ENCODE results near the gene ANXA6.

Gene ANXA6

DNA sequence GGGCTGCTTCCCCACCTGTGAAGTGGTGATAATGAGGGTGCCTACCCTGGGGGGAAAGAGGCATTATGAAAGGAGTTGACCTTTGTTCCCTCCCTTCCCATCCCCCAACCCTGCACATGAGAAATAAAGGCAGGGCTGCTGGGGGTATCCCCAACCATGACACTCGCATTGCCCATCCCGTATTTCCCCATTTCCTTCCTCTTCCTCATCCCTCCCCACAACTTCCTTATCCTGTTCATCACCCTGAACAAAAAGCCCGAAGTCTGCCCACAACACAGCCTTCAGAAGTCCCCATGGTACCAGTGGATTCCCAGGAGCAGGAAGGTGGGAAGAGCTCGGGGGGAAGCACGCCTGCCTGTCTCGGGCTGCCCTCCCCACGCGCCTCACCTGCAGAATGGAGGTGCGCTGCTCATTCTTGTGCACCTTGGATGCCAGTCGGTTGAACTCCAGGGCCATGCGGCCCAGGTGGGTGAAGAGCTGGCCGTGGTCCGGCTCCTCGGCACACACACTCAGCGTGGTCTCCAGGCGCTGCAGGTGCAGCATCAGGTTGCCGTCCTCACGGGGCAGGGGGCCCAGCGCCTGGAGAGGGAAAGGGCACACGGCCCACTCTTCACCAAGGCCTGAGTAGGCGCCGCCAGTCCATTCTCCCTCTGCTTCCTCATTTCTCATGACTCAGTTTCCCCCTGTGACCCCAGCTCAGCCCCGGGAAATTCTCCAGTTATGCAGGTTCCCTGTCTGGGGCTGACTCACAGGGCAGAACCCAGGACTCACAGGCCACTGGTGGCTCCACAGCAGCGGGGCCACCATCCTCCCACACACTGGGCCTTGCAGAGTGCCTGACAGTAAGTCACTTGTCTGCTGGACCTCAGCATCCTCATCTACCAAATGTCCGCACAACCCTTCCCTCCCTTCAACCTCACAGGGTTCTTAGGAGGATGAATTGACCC, 100.9 kb downstream of the ANXA6 start:
- Histone ChIP-seq H3K9me3 (ENCODE audit: control insufficient read depth, low read length) (no peaks in the 10 kb centered on the region), H3K36me3 (ENCODE audit: control insufficient read depth, insufficient read depth, low read length) (peaks cover 20% of the 10 kb centered on the region), H3K4me3 (ENCODE audit: low read length) (no peak overlapping the region), H3K9ac (ENCODE audit: low read length) (no peak overlapping the region), H3K4me1 (ENCODE audit: control insufficient read depth, insufficient read depth, low read length) (peaks cover 8% of the 10 kb centered on the region), H3K27me3 (ENCODE audit: control insufficient read depth, insufficient read depth, low read length) (no peaks in the 10 kb centered on the region)

DNA sequence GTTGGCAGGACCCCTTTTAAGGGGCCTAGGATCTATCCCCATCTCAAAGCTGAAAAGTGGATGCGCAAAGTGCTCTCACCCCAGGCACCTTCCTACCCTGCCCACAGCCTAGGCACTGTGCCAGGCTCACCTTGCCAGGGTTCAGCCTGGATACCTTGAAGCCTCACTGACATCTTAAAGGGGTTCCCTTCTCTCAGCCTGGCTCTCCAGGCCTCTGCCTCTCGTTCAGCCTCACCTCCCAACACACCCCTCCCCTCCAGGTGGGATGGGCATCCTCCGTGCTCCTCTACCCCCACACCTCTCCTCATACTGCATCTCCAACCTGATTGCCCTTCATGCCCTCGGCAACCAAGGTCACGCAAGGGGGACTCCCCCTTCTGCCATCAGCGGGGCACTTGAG, 102.2 kb downstream of the ANXA6 start:
- peaks cover 21% of the 10 kb centered on the region for H3K36me3 ChIP-seq (ENCODE audit: control insufficient read depth, insufficient read depth, low read length)

DNA sequence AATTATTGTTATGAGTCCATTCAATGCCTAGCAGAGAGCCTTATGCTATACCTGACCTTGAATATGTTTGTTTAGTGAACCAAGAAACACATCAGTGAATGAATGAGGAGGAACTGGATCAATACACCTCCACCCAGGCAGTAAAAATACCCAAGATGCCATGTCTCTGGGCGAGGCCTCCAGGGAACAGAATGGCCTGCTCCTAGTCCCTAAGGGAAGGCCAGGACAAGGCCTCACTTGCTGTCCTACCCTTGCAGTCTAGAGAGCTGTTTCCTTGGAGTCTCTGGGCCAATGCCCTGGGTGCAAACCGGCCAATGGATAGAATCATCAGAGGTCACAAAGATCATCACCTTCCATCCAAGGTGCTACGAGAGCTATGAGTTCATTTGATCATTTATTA, 102.9 kb downstream of the ANXA6 start:
- H3K4me1 ChIP-seq (ENCODE audit: control insufficient read depth, insufficient read depth, low read length): peaks cover 8% of the 10 kb centered on the region
- no peak overlapping the region for H3K4me3 ChIP-seq (ENCODE audit: low read length)
- peaks cover 21% of the 10 kb centered on the region for H3K36me3 ChIP-seq (ENCODE audit: control insufficient read depth, insufficient read depth, low read length)
- no peaks in the 10 kb centered on the region for H3K9me3 ChIP-seq (ENCODE audit: control insufficient read depth, low read length)
- H3K27me3 ChIP-seq (ENCODE audit: control insufficient read depth, insufficient read depth, low read length): no peaks in the 10 kb centered on the region
- H3K9ac ChIP-seq (ENCODE audit: low read length): no peak overlapping the region

More for the DNA sequence above, 102.2 kb downstream of the ANXA6 start:
- no peak overlapping the region for H3K9ac ChIP-seq (ENCODE audit: low read length)
- H3K27me3 ChIP-seq (ENCODE audit: control insufficient read depth, insufficient read depth, low read length): no peaks in the 10 kb centered on the region
- H3K9me3 ChIP-seq (ENCODE audit: control insufficient read depth, low read length): no peaks in the 10 kb centered on the region
- H3K4me1 ChIP-seq (ENCODE audit: control insufficient read depth, insufficient read depth, low read length): peaks cover 8% of the 10 kb centered on the region
- no peak overlapping the region for H3K4me3 ChIP-seq (ENCODE audit: low read length)

DNA sequence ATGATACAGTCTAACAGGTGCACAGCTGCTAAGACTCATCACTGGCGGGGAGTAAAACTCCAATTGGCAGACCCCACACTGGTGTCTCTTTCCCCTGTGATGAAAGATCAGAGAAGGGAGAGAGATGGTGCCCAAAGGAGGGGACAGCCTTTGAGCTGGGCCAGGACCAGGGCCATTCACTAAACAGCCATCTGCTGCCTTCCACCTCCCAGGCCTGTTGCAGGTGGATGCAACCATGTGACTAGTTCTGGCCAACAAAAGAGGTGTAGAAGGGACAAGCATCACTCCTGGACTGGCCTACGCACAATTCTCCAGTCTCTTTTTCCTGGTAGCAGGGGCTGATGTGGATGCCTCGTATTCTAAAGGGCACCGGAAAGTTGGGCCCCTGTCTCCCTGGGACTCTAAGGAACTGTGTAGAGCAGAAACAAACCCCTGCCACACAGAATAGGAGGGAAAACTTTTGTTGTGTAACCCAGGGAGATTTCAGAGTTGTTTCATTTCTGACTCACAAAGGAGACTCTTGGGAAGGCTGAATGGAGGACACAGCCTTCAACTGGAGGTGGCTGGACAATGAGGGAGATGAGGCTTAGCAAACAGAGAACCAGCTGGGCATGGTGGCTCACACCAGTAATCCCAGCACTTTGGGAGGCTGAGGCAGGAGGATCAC, 103.7 kb downstream of the ANXA6 start:
- Histone ChIP-seq H3K4me3 (ENCODE audit: low read length) (no peak overlapping the region), H3K9ac (ENCODE audit: low read length) (no peak overlapping the region), H3K36me3 (ENCODE audit: control insufficient read depth, insufficient read depth, low read length) (peaks cover 18% of the 10 kb centered on the region), H3K4me1 (ENCODE audit: control insufficient read depth, insufficient read depth, low read length) (peaks cover 8% of the 10 kb centered on the region), H3K27me3 (ENCODE audit: control insufficient read depth, insufficient read depth, low read length) (no peaks in the 10 kb centered on the region), H3K9me3 (ENCODE audit: control insufficient read depth, low read length) (no peaks in the 10 kb centered on the region)

DNA sequence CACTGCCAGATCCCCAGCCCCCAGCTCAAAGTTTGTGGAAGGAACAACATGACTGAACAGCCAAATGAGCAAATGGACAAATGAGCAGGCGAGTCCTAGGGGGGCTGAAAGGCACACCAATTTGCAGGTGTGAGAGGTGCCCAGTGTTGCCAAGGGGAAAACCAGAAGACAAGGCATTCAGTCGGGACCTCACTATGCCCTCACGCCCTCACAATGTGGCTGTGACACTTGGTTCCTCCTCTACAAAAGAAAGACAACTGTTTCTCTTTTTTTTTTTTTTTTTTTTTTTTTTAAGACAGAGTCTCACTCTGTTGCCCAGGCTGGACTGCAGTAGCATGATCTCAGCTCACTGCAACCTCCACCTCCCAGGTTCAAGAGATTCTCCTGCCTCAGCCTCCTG, 104.7 kb downstream of the ANXA6 start:
- Histone ChIP-seq H3K9me3 (ENCODE audit: control insufficient read depth, low read length) (no peaks in the 10 kb centered on the region), H3K4me3 (ENCODE audit: low read length) (no peak overlapping the region), H3K36me3 (ENCODE audit: control insufficient read depth, insufficient read depth, low read length) (peaks cover 19% of the 10 kb centered on the region), H3K4me1 (ENCODE audit: control insufficient read depth, insufficient read depth, low read length) (peaks cover 8% of the 10 kb centered on the region), H3K9ac (ENCODE audit: low read length) (no peak overlapping the region), H3K27me3 (ENCODE audit: control insufficient read depth, insufficient read depth, low read length) (no peaks in the 10 kb centered on the region)

DNA sequence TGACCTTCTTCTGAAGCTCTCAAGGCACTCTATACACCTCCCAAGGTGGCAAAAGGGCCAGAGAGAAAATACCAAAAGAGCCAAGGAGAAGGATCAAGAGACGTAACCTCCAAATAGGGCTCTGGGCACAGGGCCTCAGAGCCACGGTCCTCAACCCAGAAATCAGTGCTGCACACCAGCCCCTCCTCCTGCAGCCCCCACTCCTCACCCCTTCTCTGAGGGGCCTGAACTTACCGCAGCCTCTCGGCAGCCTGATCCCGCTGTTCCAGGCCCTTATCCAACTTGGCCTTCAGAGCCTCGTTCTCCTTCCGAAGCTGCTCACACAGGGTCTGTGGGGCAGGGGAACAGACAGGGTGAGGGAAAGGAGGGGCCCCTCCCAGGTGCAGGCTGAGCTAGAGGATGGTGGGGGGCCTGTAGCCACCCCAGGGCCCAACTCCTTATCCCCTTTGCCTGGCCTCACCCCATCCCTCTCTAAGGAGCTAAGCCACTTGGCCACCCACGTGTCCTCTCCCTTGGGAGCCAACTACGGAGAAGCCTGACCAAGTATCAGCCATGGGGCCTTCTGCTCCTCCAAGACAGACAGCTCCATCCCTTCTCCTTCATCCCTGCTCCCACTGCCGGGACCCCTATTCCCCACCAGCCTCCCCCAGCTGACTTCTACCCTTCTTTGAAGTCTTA, 105.5 kb downstream of the ANXA6 start:
- no peak overlapping the region for H3K9ac ChIP-seq (ENCODE audit: low read length)
- no peak overlapping the region for H3K4me3 ChIP-seq (ENCODE audit: low read length)
- no peaks in the 10 kb centered on the region for H3K27me3 ChIP-seq (ENCODE audit: control insufficient read depth, insufficient read depth, low read length)
- H3K9me3 ChIP-seq (ENCODE audit: control insufficient read depth, low read length): no peaks in the 10 kb centered on the region
- peaks cover 8% of the 10 kb centered on the region for H3K4me1 ChIP-seq (ENCODE audit: control insufficient read depth, insufficient read depth, low read length)
- peaks cover 21% of the 10 kb centered on the region for H3K36me3 ChIP-seq (ENCODE audit: control insufficient read depth, insufficient read depth, low read length)

DNA sequence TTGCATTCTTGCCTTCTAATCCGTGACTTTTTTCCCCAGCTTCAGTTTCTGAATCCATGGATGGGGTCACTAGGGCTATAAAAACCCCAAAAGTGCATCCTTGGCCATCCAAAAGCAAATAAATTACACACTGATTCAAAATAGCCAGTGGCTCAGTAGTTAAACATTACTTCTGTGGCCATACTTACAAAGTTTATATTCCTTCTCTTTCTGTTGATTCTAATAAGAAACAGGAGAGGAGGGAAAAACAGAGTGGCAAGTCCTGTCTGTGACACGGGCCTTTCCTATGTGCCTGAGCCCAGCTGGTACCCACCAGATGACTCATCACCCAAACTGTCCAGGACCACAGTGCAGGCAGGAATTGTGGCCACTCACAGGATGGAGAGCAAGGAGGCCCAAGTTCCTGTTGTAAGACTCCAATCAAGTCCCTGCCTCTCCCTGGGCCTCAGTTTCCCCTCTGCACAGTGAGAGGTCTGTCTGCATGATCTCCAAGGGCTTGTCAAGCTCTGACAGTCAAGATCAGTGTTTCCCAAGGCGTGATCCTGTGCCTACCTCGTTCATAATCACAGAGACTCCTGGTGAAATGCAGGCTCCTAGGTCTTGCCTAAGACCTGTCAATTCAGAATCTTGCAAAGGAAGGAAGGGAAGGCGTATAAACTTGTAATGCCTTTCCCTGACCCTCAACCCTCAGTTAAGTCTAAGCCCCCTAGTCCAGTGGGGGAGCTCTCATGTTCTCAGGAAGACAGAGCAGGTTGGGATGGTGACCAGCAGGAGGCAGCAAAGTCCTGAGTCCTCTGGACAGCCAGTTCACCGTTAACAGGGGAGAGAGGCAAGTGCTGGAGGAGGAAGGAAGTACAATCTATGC, 106.3 kb downstream of the ANXA6 start:
- H3K36me3 ChIP-seq (ENCODE audit: control insufficient read depth, insufficient read depth, low read length): peaks cover 21% of the 10 kb centered on the region
- no peak overlapping the region for H3K4me3 ChIP-seq (ENCODE audit: low read length)
- H3K4me1 ChIP-seq (ENCODE audit: control insufficient read depth, insufficient read depth, low read length): peaks cover 8% of the 10 kb centered on the region
- no peak overlapping the region for H3K9ac ChIP-seq (ENCODE audit: low read length)
- H3K9me3 ChIP-seq (ENCODE audit: control insufficient read depth, low read length): no peaks in the 10 kb centered on the region
- no peaks in the 10 kb centered on the region for H3K27me3 ChIP-seq (ENCODE audit: control insufficient read depth, insufficient read depth, low read length)

All from mucosa of stomach (tissue), 1 donor.